ENCODE results near the gene ZFP82. TPM values are rescaled to one million over a fixed set of nuclear protein-coding genes. Genes with fewer than 3 reads are reported as not detected.

ZFP82 gene
- total RNA-seq, 2 donors from 2014 or later, result 16.0 to 21.6 TPM

- no peak for DNase-seq
- Histone ChIP-seq H3K27me3 (ENCODE audit: control insufficient read depth, insufficient read depth, low read length, poor library complexity, severe bottlenecking) (peaks cover 35% of the 10 kb centered on the region), H3K27ac (ENCODE audit: low read depth, low read length) (no peak overlapping the region), H3K4me3 (ENCODE audit: low read length) (no peak overlapping the region), H3K36me3 (ENCODE audit: control insufficient read depth, insufficient read depth, low read length) (no peaks in the 10 kb centered on the region), H3K4me1 (ENCODE audit: control insufficient read depth, insufficient read depth, low read length) (no peaks in the 10 kb centered on the region), H3K9ac (ENCODE audit: extremely low read depth, low read length, poor library complexity, severe bottlenecking) (no peak overlapping the region), H3K9me3 (ENCODE audit: control insufficient read depth, low read length) (peaks cover 6% of the 10 kb centered on the region)
- TF ChIP-seq, protein P1, sequence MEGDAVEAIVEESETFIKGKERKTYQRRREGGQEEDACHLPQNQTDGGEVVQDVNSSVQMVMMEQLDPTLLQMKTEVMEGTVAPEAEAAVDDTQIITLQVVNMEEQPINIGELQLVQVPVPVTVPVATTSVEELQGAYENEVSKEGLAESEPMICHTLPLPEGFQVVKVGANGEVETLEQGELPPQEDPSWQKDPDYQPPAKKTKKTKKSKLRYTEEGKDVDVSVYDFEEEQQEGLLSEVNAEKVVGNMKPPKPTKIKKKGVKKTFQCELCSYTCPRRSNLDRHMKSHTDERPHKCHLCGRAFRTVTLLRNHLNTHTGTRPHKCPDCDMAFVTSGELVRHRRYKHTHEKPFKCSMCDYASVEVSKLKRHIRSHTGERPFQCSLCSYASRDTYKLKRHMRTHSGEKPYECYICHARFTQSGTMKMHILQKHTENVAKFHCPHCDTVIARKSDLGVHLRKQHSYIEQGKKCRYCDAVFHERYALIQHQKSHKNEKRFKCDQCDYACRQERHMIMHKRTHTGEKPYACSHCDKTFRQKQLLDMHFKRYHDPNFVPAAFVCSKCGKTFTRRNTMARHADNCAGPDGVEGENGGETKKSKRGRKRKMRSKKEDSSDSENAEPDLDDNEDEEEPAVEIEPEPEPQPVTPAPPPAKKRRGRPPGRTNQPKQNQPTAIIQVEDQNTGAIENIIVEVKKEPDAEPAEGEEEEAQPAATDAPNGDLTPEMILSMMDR (conservative IDR thresholded peaks at IDR 0.05), result no peak
- peaks cover 21% of the 10 kb centered on the region for H3K27me3 Mint-ChIP-seq (ENCODE audit: insufficient read depth)
- H3K9me3 Mint-ChIP-seq, result peaks cover 3% of the 10 kb centered on the region
- H3K4me1 Mint-ChIP-seq, result peaks cover 2% of the 10 kb centered on the region
- WGBS, 2 experiments (ENCODE audit: insufficient coverage in 1 of 2, insufficient read length in 1 of 2), result 93 to 97% methylated on average over 3 to 4 of the region's 4 CpGs
- no peaks in the 10 kb centered on the region for H3K36me3 Mint-ChIP-seq (ENCODE audit: low read depth)
- no peak overlapping the region for H3K4me3 Mint-ChIP-seq
- no peak overlapping the region for H3K27ac Mint-ChIP-seq
These were observed 5.5 kb upstream of the ZFP82 start for GRCh38 chr19:36423925-36424324.

DNA sequence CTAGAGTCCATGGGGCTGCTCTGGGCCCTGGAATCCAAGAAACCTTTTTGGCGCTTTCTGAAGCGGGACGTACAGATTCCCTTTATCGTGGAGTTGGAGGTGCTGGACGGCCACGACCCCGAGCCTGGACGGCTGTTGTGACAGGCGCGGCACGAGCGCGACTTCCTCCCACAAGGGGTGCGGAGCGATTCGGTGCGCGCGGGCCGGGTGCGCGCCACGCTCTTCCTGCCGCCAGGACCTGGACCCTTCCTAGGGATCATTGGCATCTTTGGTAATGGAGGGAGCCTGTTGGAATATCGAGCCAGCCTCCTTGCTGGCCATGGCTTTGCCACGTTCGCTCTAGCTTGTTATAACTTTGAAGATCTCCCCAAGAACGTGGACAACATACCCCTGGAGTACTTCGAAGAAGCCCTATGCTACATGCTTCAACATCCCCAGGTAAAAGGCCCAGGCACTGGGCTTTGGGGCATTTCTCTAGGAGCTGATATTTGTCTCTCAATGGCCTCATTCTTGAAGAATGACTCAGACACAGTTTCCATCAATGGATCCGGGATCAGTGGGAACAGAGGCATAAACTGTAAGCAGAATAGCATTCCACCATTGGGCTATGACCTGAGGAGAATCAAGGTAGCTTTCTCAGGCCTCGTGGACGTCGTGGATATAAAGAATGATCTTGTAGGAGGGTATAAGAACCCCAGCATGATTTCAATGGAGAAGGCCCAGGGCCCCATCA lies 3.5 kb upstream of the ZFP82 start:
- no peak for DNase-seq
- Mint-ChIP-seq H3K9me3 (peaks cover 3% of the 10 kb centered on the region), H3K27me3 (ENCODE audit: insufficient read depth) (peaks cover 21% of the 10 kb centered on the region), H3K4me1 (peaks cover 8% of the 10 kb centered on the region), H3K27ac (no peak overlapping the region), H3K36me3 (ENCODE audit: low read depth) (no peaks in the 10 kb centered on the region), H3K4me3 (peak overlapping the region; percentile 48)
- Histone ChIP-seq H3K27me3 (ENCODE audit: control insufficient read depth, insufficient read depth, low read length, poor library complexity, severe bottlenecking) (peaks cover 35% of the 10 kb centered on the region), H3K9me3 (ENCODE audit: control insufficient read depth, low read length) (peaks cover 6% of the 10 kb centered on the region), H3K27ac (ENCODE audit: low read depth, low read length) (no peak overlapping the region), H3K36me3 (ENCODE audit: control insufficient read depth, insufficient read depth, low read length) (no peaks in the 10 kb centered on the region), H3K4me1 (ENCODE audit: control insufficient read depth, insufficient read depth, low read length) (no peaks in the 10 kb centered on the region), H3K4me3 (ENCODE audit: low read length) (no peak overlapping the region), H3K9ac (ENCODE audit: extremely low read depth, low read length, poor library complexity, severe bottlenecking) (no peak overlapping the region)
- 77% methylated on average over 15 to 33 of the region's 33 CpGs for WGBS, 2 experiments (ENCODE audit: insufficient coverage in 1 of 2, insufficient read length in 1 of 2)
- TF ChIP-seq, protein P1 (conservative IDR thresholded peaks at IDR 0.05), result no peak

DNA sequence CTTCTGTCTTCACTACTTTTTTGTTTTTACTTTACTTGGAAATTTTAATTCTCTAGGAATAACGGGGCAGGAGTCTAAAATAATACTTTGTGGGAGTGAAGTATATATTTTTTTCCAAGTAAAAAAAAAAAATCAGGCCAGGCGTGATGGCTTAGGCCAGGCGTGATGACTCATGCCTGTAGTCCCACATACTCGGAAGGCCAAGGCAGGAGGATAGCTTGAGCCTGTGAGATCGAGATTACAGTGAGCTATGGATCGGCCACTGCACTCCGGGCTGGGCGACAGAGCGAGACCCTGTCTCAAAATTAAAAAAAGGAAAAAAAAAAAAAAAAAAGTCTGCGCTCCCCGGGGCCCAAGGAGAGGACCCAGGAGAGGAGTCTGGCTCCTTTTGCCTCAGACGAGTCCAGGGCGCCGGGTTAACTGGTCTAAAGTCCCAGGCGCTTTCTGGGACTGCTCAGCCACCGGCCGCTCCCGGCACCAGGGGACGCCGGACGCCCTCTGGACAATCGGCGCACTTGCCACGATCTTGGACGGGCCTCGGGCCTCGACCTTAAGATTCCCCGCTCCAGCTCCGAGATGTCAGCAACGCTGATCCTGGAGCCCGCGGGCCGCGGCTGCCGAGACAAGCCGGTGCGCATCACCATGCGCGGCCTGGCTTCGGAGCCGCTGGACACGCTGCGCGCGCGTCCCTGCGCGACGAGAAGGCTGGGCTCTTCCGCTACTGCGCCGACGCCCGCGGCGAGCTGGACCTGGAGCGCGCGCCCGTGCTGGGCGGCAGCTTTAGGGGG lies 2.7 kb upstream of the ZFP82 start:
- Mint-ChIP-seq H3K4me3 (peak overlapping the region; percentile 48), H3K27ac (no peak overlapping the region), H3K27me3 (ENCODE audit: insufficient read depth) (peaks cover 19% of the 10 kb centered on the region), H3K4me1 (peaks cover 8% of the 10 kb centered on the region), H3K36me3 (ENCODE audit: low read depth) (peaks cover 1% of the 10 kb centered on the region), H3K9me3 (peaks cover 3% of the 10 kb centered on the region)
- no peak overlapping the region for H3K9ac ChIP-seq (ENCODE audit: extremely low read depth, low read length, poor library complexity, severe bottlenecking)
- peaks cover 3% of the 10 kb centered on the region for H3K36me3 ChIP-seq (ENCODE audit: control insufficient read depth, insufficient read depth, low read length)
- 57 to 67% methylated on average over 49 to 61 of the region's 61 CpGs for WGBS, 2 experiments (ENCODE audit: insufficient coverage in 1 of 2, insufficient read length in 1 of 2)
- H3K4me3 ChIP-seq (ENCODE audit: low read length), result no peak overlapping the region
- peaks cover 10% of the 10 kb centered on the region for H3K9me3 ChIP-seq (ENCODE audit: control insufficient read depth, low read length)
- no peak overlapping the region for H3K27ac ChIP-seq (ENCODE audit: low read depth, low read length)
- H3K27me3 ChIP-seq (ENCODE audit: control insufficient read depth, insufficient read depth, low read length, poor library complexity, severe bottlenecking), result peaks cover 35% of the 10 kb centered on the region
- no peaks in the 10 kb centered on the region for H3K4me1 ChIP-seq (ENCODE audit: control insufficient read depth, insufficient read depth, low read length)
- no peak for DNase-seq
- TF ChIP-seq, protein P1 (conservative IDR thresholded peaks at IDR 0.05), result no peak

Data from endodermal cell (in vitro differentiated cells).